GM12878 (cell line): ENCODE data around the gene METTL5. TPM values are rescaled to one million over a fixed set of nuclear protein-coding genes. Genes with fewer than 3 reads are reported as not detected.

Source experiments
- ATAC-seq: fragments of 200-7000 bp; cut with Tn5 transposase; 3 replicates; pipeline ENCODE4 v1.9.1; 2020; ENCODE audit warnings: mild to moderate bottlenecking, moderate library complexity
- BruUV-seq: library from RNA; stranded (reverse); fragments of 400-500 nt; replicated peaks from 2 replicates; lab custom pipeline; 2021; lab: Mats Ljungman, UMichigan
- CTCF ChIA-PET: fragments of 300-600 bp; sonication (Branson Sonifier 250); formaldehyde crosslinking; extraction: SDS; loops from one replicate; lab custom pipeline; 2021; ENCODE audit warnings: inconsistent platforms; lab: Yijun Ruan, JAX
- POLR2A ChIA-PET: fragments of 350-600 bp; formaldehyde crosslinking; extraction: SDS; loops from one replicate; lab custom pipeline; 2021; ENCODE audit warnings: inconsistent platforms; lab: Charles Lee
- RAD21 ChIA-PET: fragments of 300-600 bp; sonication (Branson Sonifier 250); formaldehyde crosslinking; loops from one replicate; lab custom pipeline; 2023; ENCODE audit warnings: antibody characterized with exemption; ENCODE audit not compliant: unreplicated experiment; lab: Charles Lee
- SMC1A ChIA-PET: fragments of 300-600 bp; sonication (Branson Sonifier 250); formaldehyde crosslinking; loops from one replicate; lab custom pipeline; 2023; ENCODE audit not compliant: unreplicated experiment, uncharacterized antibody; lab: Charles Lee
- DNase-seq: peaks from one replicate; pipeline ENCODE4 v3.0.0-alpha.2; 2011; ENCODE audit warnings: low read depth, low spot score
- FAIRE-seq: peaks from 3 replicates; lab custom pipeline; 2011; peaks lifted over from hg19 to GRCh38; lab: Jason Lieb, UNC
- H2AFZ ChIP-seq: 2 replicates; pipeline ENCODE4 v1.6.0; 2011; ENCODE audit warnings: low read depth, low read length, control low read depth; ENCODE audit not compliant: control insufficient read depth
- H3K27ac ChIP-seq: 2 replicates; pipeline ENCODE4 v1.5.1; 2011; ENCODE audit warnings: control low read depth; ENCODE audit not compliant: control insufficient read depth, insufficient read depth
- H3K27me3 ChIP-seq, 2 experiments: replicated peaks in 1 of 2; 2 replicates each; pipeline versions ENCODE4 v1.6.0 to v1.6.1; 2011; ENCODE audit warnings: low read length in 1 of 2; ENCODE audit not compliant: control insufficient read depth in 2 of 2, insufficient read depth in 2 of 2
- H3K36me3 ChIP-seq, 2 experiments: 2 replicates each; pipeline ENCODE4 v1.5.1; 2011; ENCODE audit warnings: low read length in 1 of 2; ENCODE audit not compliant: control insufficient read depth in 2 of 2, insufficient read depth in 2 of 2
- H3K4me1 ChIP-seq: 2 replicates; pipeline ENCODE4 v1.6.1; 2011; ENCODE audit warnings: mild to moderate bottlenecking, low read length, moderate library complexity, mixed read lengths; ENCODE audit not compliant: control insufficient read depth, insufficient read depth
- H3K4me2 ChIP-seq: 2 replicates; pipeline ENCODE4 v1.6.0; 2011; ENCODE audit warnings: control low read depth; ENCODE audit not compliant: control insufficient read depth, insufficient read depth
- H3K4me3 ChIP-seq: fragments of 200-600 bp; sonication (generic); 2 replicates; pipeline ENCODE4 v1.5.1; 2016
- H3K79me2 ChIP-seq: 2 replicates; pipeline ENCODE4 v1.6.0; 2011; ENCODE audit warnings: low read length; ENCODE audit not compliant: control insufficient read depth, insufficient read depth
- H3K9ac ChIP-seq: 2 replicates; pipeline ENCODE4 v1.8.0; 2011; ENCODE audit warnings: low read length, control low read depth, mixed read lengths; ENCODE audit not compliant: control insufficient read depth, insufficient read depth
- H3K9me3 ChIP-seq: replicated peaks from 3 replicates; pipeline ENCODE4 v1.5.1; 2011; ENCODE audit warnings: mild to moderate bottlenecking, low read length; ENCODE audit not compliant: control insufficient read depth, insufficient read depth
- H4K20me1 ChIP-seq: 2 replicates; pipeline ENCODE4 v1.6.0; 2011; ENCODE audit not compliant: control insufficient read depth, insufficient read depth
- BMI1 ChIP-seq: fragments of 450-650 bp; IDR thresholded peaks from 2 replicates; pipeline ENCODE4 v1.6.1; 2016; ENCODE audit warnings: mild to moderate bottlenecking, moderate library complexity, borderline replicate concordance
- CHD4 ChIP-seq: fragments of 200-600 bp; sonication (generic); IDR thresholded peaks from 2 replicates; pipeline ENCODE4 v1.6.1; 2016; ENCODE audit warnings: mild to moderate bottlenecking
- IKZF1 ChIP-seq: fragments of 450-650 bp; conservative IDR thresholded peaks from 2 replicates; pipeline ENCODE4 v1.6.1; 2017; ENCODE audit warnings: antibody characterized with exemption, mild to moderate bottlenecking
- JUND ChIP-seq: IDR thresholded peaks from 2 replicates; pipeline ENCODE4 v1.6.1; 2012; ENCODE audit warnings: low read depth, mild to moderate bottlenecking, low read length, improper control_type of control experiment, moderate library complexity
- POLR2A ChIP-seq: IDR thresholded peaks from 2 replicates; pipeline ENCODE4 v1.6.1; 2011; ENCODE audit warnings: low read depth, mild to moderate bottlenecking, low read length
- RAD21 ChIP-seq: IDR thresholded peaks from 2 replicates; pipeline ENCODE4 v1.6.1; 2011; ENCODE audit warnings: mild to moderate bottlenecking, low read depth, low read length, moderate library complexity; ENCODE audit not compliant: insufficient read depth
- SIX5 ChIP-seq: IDR thresholded peaks from 2 replicates; pipeline ENCODE4 v1.6.1; 2011; ENCODE audit warnings: mild to moderate bottlenecking, low read depth, low read length, moderate library complexity; ENCODE audit not compliant: severe bottlenecking
- SPI1 ChIP-seq: IDR thresholded peaks from 2 replicates; pipeline ENCODE4 v1.6.1; 2011; ENCODE audit warnings: low read depth, mild to moderate bottlenecking, low read length, moderate library complexity, borderline replicate concordance; ENCODE audit not compliant: insufficient read depth
- SREBF2 ChIP-seq: IDR thresholded peaks from 2 replicates; pipeline ENCODE4 v1.6.1; 2012; ENCODE audit warnings: mild to moderate bottlenecking, low read length
- SUZ12 ChIP-seq: fragments of 200-600 bp; sonication (generic); IDR thresholded peaks from one replicate; pipeline ENCODE4 v1.6.1; 2018; ENCODE audit warnings: antibody characterized with exemption, mild to moderate bottlenecking; ENCODE audit not compliant: unreplicated experiment
- TCF3 ChIP-seq: IDR thresholded peaks from 2 replicates; pipeline ENCODE4 v1.6.1; 2012; ENCODE audit warnings: low read depth, mild to moderate bottlenecking, low read length, borderline replicate concordance; ENCODE audit not compliant: insufficient read depth
- WGBS: methylation state at CpG from one replicate; pipeline ENCODE4 v1.1.6; 2016; ENCODE audit warnings: low lambda C conversion rate; ENCODE audit not compliant: insufficient replicate concordance, insufficient coverage; ENCODE audit errors: missing lambda C conversion rate; 5-methylcytosine and 5-hydroxymethylcytosine counted together
- in situ Hi-C: fragments of 300-500 bp; cut with MboI; formaldehyde crosslinking; loops from 9 replicates; pipeline ENCODE4 v1.14.3; 2018; ENCODE audit warnings: mixed read lengths
- intact Hi-C: fragments of 100-400 bp; cut with micrococcal nuclease; formaldehyde crosslinking; loops from one replicate; pipeline ENCODE4 v1.14.2; 2022; ENCODE audit not compliant: unreplicated experiment
- polyA plus RNA-seq, 11 experiments: library from polyadenylated mRNA; depleted of rRNA in 4 of 11; unstranded in 6 of 11; stranded (reverse) in 5 of 11; fragments of >200 nt; fragmentation: Nextera tagmentation in 4 of 11; fragmentation: Illumina TruSeq in 1 of 11; extraction: Ambion mirVana in 4 of 11; extraction: Trizol in 1 of 11; gene quantifications; 1 replicate in 1 of 11; 2 replicates in 10 of 11; pipeline versions ENCODE4 v1.2.1 to v1.2.3, GENCODE V29; 2011 to 2016; ENCODE audit warnings: inconsistent platforms in 2 of 11, missing spikeins in 2 of 11, low read depth in 1 of 11
- total RNA-seq, 4 experiments: library from RNA; depleted of rRNA in 3 of 4; stranded (reverse); fragments of >200 nt in 3 of 4; fragmentation: Illumina TruSeq in 1 of 4; extraction: Trizol in 1 of 4; gene quantifications; 2 replicates each; pipeline versions ENCODE4 v1.2.1 to v1.2.3, GENCODE V29; 2013 to 2021
- TF ChIP-seq, protein P1 (sequence below): fragments of 150-350 bp; IDR thresholded peaks from 2 replicates; pipeline ENCODE4 v1.6.1; 2014; ENCODE audit warnings: mild to moderate bottlenecking, low read depth, low read length
- TF ChIP-seq, protein P2 (sequence below): IDR thresholded peaks from 2 replicates; pipeline ENCODE4 v1.6.1; 2011; ENCODE audit warnings: mild to moderate bottlenecking, low read depth, low read length, moderate library complexity; ENCODE audit not compliant: insufficient replicate concordance

METTL5 gene
- total and polyA plus RNA-seq, 10 of the 15 experiments (the other 5 are each of a cell fraction or from before 2014, with no cell fraction given) = 55.0 to 204 (median 87.4) TPM

DNA sequence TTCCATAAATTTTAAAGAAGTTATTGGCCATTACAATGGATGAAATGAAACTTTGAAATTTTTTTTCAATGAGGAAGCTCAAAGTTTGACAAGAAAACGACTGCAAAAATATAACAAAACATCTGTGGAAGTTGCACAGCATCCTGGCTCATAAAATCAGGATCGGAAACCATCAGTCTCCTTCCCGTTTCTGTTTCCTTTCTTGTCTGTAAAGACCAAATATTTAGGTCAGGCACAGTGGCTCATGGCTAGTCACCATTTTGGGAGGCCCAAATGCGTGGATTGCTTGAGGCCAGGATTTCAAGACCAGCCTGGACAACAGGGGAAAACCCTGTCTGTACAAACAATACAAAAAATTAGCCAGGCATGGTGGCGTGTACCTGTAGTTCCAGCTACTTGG is 53.7 kb downstream of the METTL5 start (continued):
- TF ChIP-seq, protein P1, sequence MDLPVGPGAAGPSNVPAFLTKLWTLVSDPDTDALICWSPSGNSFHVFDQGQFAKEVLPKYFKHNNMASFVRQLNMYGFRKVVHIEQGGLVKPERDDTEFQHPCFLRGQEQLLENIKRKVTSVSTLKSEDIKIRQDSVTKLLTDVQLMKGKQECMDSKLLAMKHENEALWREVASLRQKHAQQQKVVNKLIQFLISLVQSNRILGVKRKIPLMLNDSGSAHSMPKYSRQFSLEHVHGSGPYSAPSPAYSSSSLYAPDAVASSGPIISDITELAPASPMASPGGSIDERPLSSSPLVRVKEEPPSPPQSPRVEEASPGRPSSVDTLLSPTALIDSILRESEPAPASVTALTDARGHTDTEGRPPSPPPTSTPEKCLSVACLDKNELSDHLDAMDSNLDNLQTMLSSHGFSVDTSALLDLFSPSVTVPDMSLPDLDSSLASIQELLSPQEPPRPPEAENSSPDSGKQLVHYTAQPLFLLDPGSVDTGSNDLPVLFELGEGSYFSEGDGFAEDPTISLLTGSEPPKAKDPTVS = no peak
- TF ChIP-seq BMI1 (no peak), POLR2A (no peak), JUND (no peak), SIX5 (no peak), CHD4 (no peak), RAD21 (no peak)
- TF ChIP-seq, protein P2, sequence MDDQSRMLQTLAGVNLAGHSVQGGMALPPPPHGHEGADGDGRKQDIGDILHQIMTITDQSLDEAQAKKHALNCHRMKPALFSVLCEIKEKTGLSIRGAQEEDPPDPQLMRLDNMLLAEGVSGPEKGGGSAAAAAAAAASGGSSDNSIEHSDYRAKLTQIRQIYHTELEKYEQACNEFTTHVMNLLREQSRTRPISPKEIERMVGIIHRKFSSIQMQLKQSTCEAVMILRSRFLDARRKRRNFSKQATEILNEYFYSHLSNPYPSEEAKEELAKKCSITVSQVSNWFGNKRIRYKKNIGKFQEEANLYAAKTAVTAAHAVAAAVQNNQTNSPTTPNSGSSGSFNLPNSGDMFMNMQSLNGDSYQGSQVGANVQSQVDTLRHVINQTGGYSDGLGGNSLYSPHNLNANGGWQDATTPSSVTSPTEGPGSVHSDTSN = no peak

- no TSS peak for BruUV-seq
- 87% methylated on average over 54 of the region's 72 CpGs for WGBS
- Histone ChIP-seq H3K36me3 (no peaks in the 10 kb centered on the region), H2AFZ (peak overlapping the region; percentile 59), H3K4me1 (no peaks in the 10 kb centered on the region; the same call in 1 of the 2 replicates), H3K4me3 (peak overlapping the region; percentile 44), H3K79me2 (no peaks in the 10 kb centered on the region), H3K4me2 (peak overlapping the region; percentile 89), H4K20me1 (no peaks in the 10 kb centered on the region), H3K27me3 (peaks cover 0 to 7% of the 10 kb centered on the region in 2 experiments; a peak in 1 of 4 replicates), H3K9me3 (no peaks in the 10 kb centered on the region; the same call in 2 of the 3 replicates), H3K27ac (no peak overlapping the region), H3K9ac (no peak overlapping the region; the same call in 1 of the 2 replicates)
- intact Hi-C loops (no loop called here), in situ Hi-C loops (no loop called here)
- SMC1A ChIA-PET = interaction anchor here (1.0 to 1.4 kb wide), 2 partner anchors 26 to 101 kb away, joined by 3 to 5 read pairs; no protein-coding TSS in a partner anchor
- TF ChIP-seq TCF3 = no peak
- no peak for TF ChIP-seq BMI1
- peak; percentile 53 for TF ChIP-seq IKZF1
- peak; percentile 80 for TF ChIP-seq SUZ12
- no peak for TF ChIP-seq SREBF2
- 0 out of 2 replicates have a peak, but pooled peaks have one; percentile 18 for TF ChIP-seq SPI1
- RAD21 ChIA-PET = no interaction called here
- POLR2A ChIA-PET = no interaction called here
- no peak for DNase-seq
- ATAC-seq = peak; percentile 60
- CTCF ChIA-PET = interaction anchor here (0.6 to 1.6 kb wide), 4 partner anchors 8 to 1830 kb away, joined by 3 to 5 read pairs (median 3); no protein-coding TSS in a partner anchor
- FAIRE-seq = no peak
These were observed 56.3 kb downstream of the METTL5 start for GRCh38 chr2:169768262-169768995.
